CD14-positive monocyte (primary cell): ENCODE measurements around the gene TTLL6. TPM values are rescaled to one million over a fixed set of nuclear protein-coding genes. Genes with fewer than 3 reads are reported as not detected.
"Not testable (repeated sequence)": the region's sequence is repeated elsewhere in the genome, so short reads cannot be mapped to it uniquely, and the experiment has no call there.

Source experiments
- DNase-seq, 3 donors: peaks; one replicate each; pipeline ENCODE4 v3.0.0-alpha.2; 2011 to 2022
- H2AFZ ChIP-seq: 2 replicates; pipeline ENCODE4 v1.6.0; 2012; ENCODE audit warnings: mild to moderate bottlenecking, low read depth, low read length, inconsistent platforms; ENCODE audit not compliant: insufficient read depth, poor library complexity, severe bottlenecking
- H3K27ac ChIP-seq, 2 donors: 1 replicate in 1 of 2; 2 replicates in 1 of 2; pipeline ENCODE4 v1.5.1; 2012 to 2013; ENCODE audit warnings: low read length in 2 of 2, control low read depth in 1 of 2, inconsistent platforms in 1 of 2, low read depth in 1 of 2, mild to moderate bottlenecking in 1 of 2
- H3K27me3 ChIP-seq, 2 donors: one replicate each; pipeline versions ENCODE4 v1.6.0 to v1.6.1; 2011 to 2013; ENCODE audit warnings: low read length in 2 of 2; ENCODE audit not compliant: control insufficient read depth in 2 of 2, insufficient read depth in 2 of 2
- H3K36me3 ChIP-seq, 2 donors: replicated peaks in 1 of 2; 1 replicate in 1 of 2; 2 replicates in 1 of 2; pipeline versions ENCODE4 v1.5.1 to v1.6.1; 2012 to 2013; ENCODE audit warnings: low read length in 2 of 2, control low read depth in 1 of 2, inconsistent platforms in 1 of 2, mild to moderate bottlenecking in 1 of 2; ENCODE audit not compliant: insufficient read depth in 2 of 2, control insufficient read depth in 1 of 2
- H3K4me1 ChIP-seq, 2 donors: 1 replicate in 1 of 2; 2 replicates in 1 of 2; pipeline versions ENCODE4 v1.5.1 to v1.6.1; 2012 to 2013; ENCODE audit warnings: low read length in 2 of 2, control low read depth in 1 of 2, inconsistent platforms in 1 of 2, mild to moderate bottlenecking in 1 of 2, moderate library complexity in 1 of 2; ENCODE audit not compliant: insufficient read depth in 2 of 2, control insufficient read depth in 1 of 2
- H3K4me2 ChIP-seq: replicated peaks from 2 replicates; pipeline ENCODE3; 2012; ENCODE audit warnings: low read length, moderate library complexity, mild to moderate bottlenecking; ENCODE audit not compliant: poor library complexity, severe bottlenecking; ENCODE audit errors: extremely low read depth
- H3K4me3 ChIP-seq, 3 experiments: fragments of 200-600 bp in 1 of 3; sonication (generic) in 1 of 3; replicated peaks in 1 of 3; 1 replicate in 2 of 3; 2 replicates in 1 of 3; pipeline ENCODE4 v1.5.1; 2011 to 2013; ENCODE audit warnings: low read length in 3 of 3, mild to moderate bottlenecking in 3 of 3, control low read depth in 2 of 3, low read depth in 2 of 3, inconsistent platforms in 1 of 3, moderate library complexity in 1 of 3
- H3K79me2 ChIP-seq: 2 replicates; pipeline ENCODE4 v1.6.0; 2012; ENCODE audit warnings: mild to moderate bottlenecking, control low read depth, inconsistent platforms, low read length, moderate library complexity; ENCODE audit not compliant: insufficient read depth
- H3K9ac ChIP-seq: 2 replicates; pipeline ENCODE4 v1.6.0; 2017; ENCODE audit warnings: low read length, mild to moderate bottlenecking; ENCODE audit not compliant: insufficient read depth, poor library complexity, severe bottlenecking
- H3K9me3 ChIP-seq, 2 donors: replicated peaks in 1 of 2; 1 replicate in 1 of 2; 2 replicates in 1 of 2; pipeline versions ENCODE4 v1.5.1 to v1.6.1; 2012 to 2013; ENCODE audit warnings: low read length in 2 of 2, control low read depth in 1 of 2; ENCODE audit not compliant: control insufficient read depth in 1 of 2, insufficient read depth in 1 of 2
- H4K20me1 ChIP-seq: 2 replicates; pipeline ENCODE4 v1.6.0; 2012; ENCODE audit warnings: mild to moderate bottlenecking, low read length, control low read depth, moderate library complexity; ENCODE audit not compliant: insufficient read depth
- H3K27ac Mint-ChIP-seq, 7 donors: one replicate each; pipeline ENCODE4 v1.8.0; 2020; ENCODE audit warnings: mild to moderate bottlenecking in 7 of 7, mixed read lengths in 7 of 7, moderate library complexity in 6 of 7, inconsistent platforms in 2 of 7
- H3K27me3 Mint-ChIP-seq, 3 donors: one replicate each; pipeline ENCODE4 v1.8.0; 2021 to 2022; ENCODE audit warnings: low read depth in 3 of 3, mild to moderate bottlenecking in 3 of 3, mixed read lengths in 3 of 3, moderate library complexity in 3 of 3, inconsistent platforms in 1 of 3
- H3K36me3 Mint-ChIP-seq, 2 donors: one replicate each; pipeline ENCODE4 v1.8.0; 2020; ENCODE audit warnings: mixed read lengths in 2 of 2, inconsistent platforms in 1 of 2, mild to moderate bottlenecking in 1 of 2
- H3K4me1 Mint-ChIP-seq: one replicate; pipeline ENCODE4 v1.8.0; 2020; ENCODE audit warnings: mild to moderate bottlenecking, mixed read lengths
- H3K4me3 Mint-ChIP-seq, 2 donors: one replicate each; pipeline ENCODE4 v1.8.0; 2020; ENCODE audit warnings: mild to moderate bottlenecking in 2 of 2, mixed read lengths in 2 of 2, moderate library complexity in 1 of 2
- H3K9me3 Mint-ChIP-seq, 7 donors: one replicate each; pipeline ENCODE4 v1.8.0; 2020 to 2022; ENCODE audit warnings: mixed read lengths in 7 of 7, mild to moderate bottlenecking in 6 of 7, moderate library complexity in 6 of 7, inconsistent platforms in 2 of 7
- CTCF ChIP-seq: fragments of 200-600 bp; IDR thresholded peaks from one replicate; pipeline ENCODE4 v1.8.0; 2022; ENCODE audit warnings: antibody characterized with exemption, mild to moderate bottlenecking
- WGBS: methylation state at CpG from one replicate; pipeline ENCODE4 v1.1.5; 2013; ENCODE audit warnings: missing lambda C conversion rate; ENCODE audit not compliant: insufficient coverage; 5-methylcytosine and 5-hydroxymethylcytosine counted together
- intact Hi-C, 2 donors: fragments of 100-400 bp; cut with micrococcal nuclease; formaldehyde crosslinking; loops; one replicate each; pipeline versions ENCODE4 v1.15.0 to v1.15.1; 2023
- polyA plus RNA-seq, 3 donors: library from polyadenylated mRNA; depleted of rRNA in 1 of 3; unstranded in 2 of 3; stranded (reverse) in 1 of 3; fragments of 300-500 nt in 2 of 3; fragments of >200 nt in 1 of 3; fragmentation: Illumina TruSeq in 2 of 3; gene quantifications; 1 replicate in 2 of 3; 2 replicates in 1 of 3; pipeline ENCODE4 v1.2.3, GENCODE V29; 2012 to 2021

TTLL6 gene
- polyA plus RNA-seq, 3 donors = not detected

- Mint-ChIP-seq H3K36me3 (no peaks in the 10 kb centered on the region), H3K4me1 (peaks cover 19% of the 10 kb centered on the region), H3K4me3 (peak overlapping the region in 1 of 2 donors; percentile 69), H3K27ac (no peak overlapping the region), H3K27me3 (peaks cover 7 to 48% (median 27%) of the 10 kb centered on the region in 3 donors), H3K9me3 (no peaks in the 10 kb centered on the region)
- Histone ChIP-seq H3K4me2 (no peak overlapping the region), H3K27ac (no peak overlapping the region), H3K4me3 (no peak overlapping the region), H3K9me3 (no peaks in the 10 kb centered on the region), H3K27me3 (peaks cover 0 to 7% of the 10 kb centered on the region in 2 donors), H3K36me3 (no peaks in the 10 kb centered on the region), H3K4me1 (peaks cover 12 to 17% of the 10 kb centered on the region in 2 donors), H3K9ac (no peak overlapping the region), H3K79me2 (no peaks in the 10 kb centered on the region), H2AFZ (no peak overlapping the region), H4K20me1 (no peaks in the 10 kb centered on the region)
- no peak for TF ChIP-seq CTCF
- no peak for DNase-seq
- intact Hi-C loops = no loop called here
- 68% methylated on average over 3 of the region's 5 CpGs for WGBS
These were observed 16.3 kb downstream of the TTLL6 start for GRCh38 chr17:48800626-48801217.

- no peaks in the 10 kb centered on the region for H3K36me3 Mint-ChIP-seq
- Histone ChIP-seq H3K4me3 (no peak overlapping the region), H3K4me1 (peaks cover 12 to 17% of the 10 kb centered on the region in 2 donors), H4K20me1 (no peaks in the 10 kb centered on the region), H3K27ac (no peak overlapping the region), H3K9ac (no peak overlapping the region), H3K79me2 (no peaks in the 10 kb centered on the region), H2AFZ (no peak overlapping the region), H3K27me3 (peaks cover 0 to 7% of the 10 kb centered on the region in 2 donors), H3K36me3 (no peaks in the 10 kb centered on the region), H3K4me2 (no peak overlapping the region), H3K9me3 (no peaks in the 10 kb centered on the region)
- H3K9me3 Mint-ChIP-seq = no peaks in the 10 kb centered on the region
- no peak for TF ChIP-seq CTCF
- H3K27me3 Mint-ChIP-seq = peaks cover 7 to 48% (median 24%) of the 10 kb centered on the region in 3 donors
- 88% methylated on average over 2 of the region's 11 CpGs for WGBS
- peaks cover 19% of the 10 kb centered on the region for H3K4me1 Mint-ChIP-seq
- H3K27ac Mint-ChIP-seq = peak overlapping the region in 2 of 7 donors; percentile 73 to 85
- intact Hi-C loops = no loop called here
- no peak for DNase-seq
- H3K4me3 Mint-ChIP-seq = peak overlapping the region in 1 of 2 donors; percentile 30
These were observed 17.8 kb downstream of the TTLL6 start for GRCh38 chr17:48799069-48799723.

GRCh38 chr17:48796163-48796522, 20.9 kb downstream of the TTLL6 start:
- H3K79me2 ChIP-seq, H2AFZ ChIP-seq, H3K36me3 Mint-ChIP-seq, intact Hi-C loops, H3K4me2 ChIP-seq, H3K36me3 ChIP-seq, H3K9me3 ChIP-seq, H3K27ac Mint-ChIP-seq, H4K20me1 ChIP-seq, H3K9ac ChIP-seq, H3K27ac ChIP-seq, H3K9me3 Mint-ChIP-seq, H3K4me3 ChIP-seq: not testable (repeated sequence)
- Histone ChIP-seq H3K27me3 (peaks cover 0 to 10% of the 10 kb centered on the region in 2 donors), H3K4me1 (peaks cover 12 to 17% of the 10 kb centered on the region in 2 donors)
- WGBS = 5% methylated on average over 4 of the region's 6 CpGs
- Mint-ChIP-seq H3K4me1 (peaks cover 24% of the 10 kb centered on the region), H3K27me3 (peaks cover 15 to 59% (median 33%) of the 10 kb centered on the region in 3 donors), H3K4me3 (peak overlapping the region in 1 of 2 donors; percentile 4)
- peak in 1 of 3 donors; percentile 16 for DNase-seq
